ENCODE results near the gene SHC2. TPM values are rescaled to one million over a fixed set of nuclear protein-coding genes. Genes with fewer than 3 reads are reported as not detected.
A peak's percentile ranks its signal among the peaks of the same experiment; 100 is the strongest.

The SHC2 gene
- polyA plus RNA-seq, 1 of the 3 experiments (the other 2 are of a cell fraction) = 0.64 TPM

DNA sequence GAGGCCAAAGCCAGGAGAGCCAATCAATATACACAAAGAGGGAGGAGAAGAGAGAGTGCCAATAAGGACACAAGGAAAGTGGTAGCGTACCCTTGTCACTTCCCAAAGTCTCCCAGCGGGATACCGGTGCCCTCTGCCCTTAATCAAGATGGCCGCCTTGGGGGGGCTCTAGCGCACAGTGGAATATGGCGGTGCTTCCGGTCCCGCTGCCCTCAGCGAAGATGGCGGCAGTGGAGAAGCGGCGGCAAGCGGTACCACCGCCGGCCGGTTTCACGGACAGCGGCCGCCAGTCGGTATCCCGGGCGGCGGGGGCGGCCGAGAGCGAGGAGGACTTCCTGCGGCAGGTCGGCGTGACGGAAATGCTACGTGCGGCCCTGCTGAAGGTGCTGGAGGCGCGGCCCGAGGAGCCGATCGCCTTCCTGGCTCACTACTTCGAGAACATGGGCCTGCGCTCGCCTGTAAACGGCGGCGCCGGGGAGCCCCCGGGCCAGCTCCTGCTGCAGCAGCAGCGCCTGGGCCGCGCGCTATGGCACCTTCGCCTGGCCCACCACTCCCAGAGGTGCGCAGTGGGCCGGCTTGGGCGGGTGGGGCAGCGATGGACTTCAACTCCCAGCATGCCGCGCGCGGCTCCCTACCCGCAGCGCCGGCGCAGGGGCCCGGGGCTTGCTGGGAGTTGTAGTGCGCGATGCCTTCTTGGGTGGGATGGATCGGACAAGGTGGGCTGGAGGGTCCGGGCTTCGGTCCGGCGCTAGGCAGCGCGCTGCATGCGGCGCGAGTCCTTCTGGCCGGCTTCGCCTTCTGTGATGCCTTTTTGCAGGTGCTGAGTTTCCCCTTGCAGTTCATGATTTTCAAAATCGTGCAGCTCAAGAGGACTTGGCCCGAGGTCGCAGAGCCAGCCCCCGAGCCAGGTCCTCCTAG is 46.7 kb upstream of the SHC2 start, which contains the start of gene TPGS1 (continued):
- TF ChIP-seq SIN3A (IDR thresholded peaks at IDR 0.05; ENCODE audit: borderline replicate concordance, low read depth, low read length) (no peak), SMC3 (IDR thresholded peaks at IDR 0.05; ENCODE audit: low read depth, low read length) (no peak), ZBTB33 (IDR thresholded peaks at IDR 0.05; ENCODE audit: borderline replicate concordance, low read depth) (no peak), CTCF (IDR thresholded peaks at IDR 0.05) (no peak), JUND (IDR thresholded peaks at IDR 0.05) (no peak), YY1 (IDR thresholded peaks at IDR 0.05; ENCODE audit: low read depth) (peak; percentile 100), RFX5 (IDR thresholded peaks at IDR 0.05; ENCODE audit: low read length) (peak; percentile 47; the same call in 1 of the 2 replicates), GATA2 (CRISPR knock-in tag; IDR thresholded peaks at IDR 0.05) (no peak), TCF12 (IDR thresholded peaks at IDR 0.05) (no peak), RAD21 (IDR thresholded peaks at IDR 0.05; ENCODE audit: low read length) (no peak)

- ChIA-PET POLR2A (interaction anchor here (1.0 to 1.1 kb wide), 3 partner anchors 18 to 68 kb away, joined by 4 to 11 read pairs (median 7); partner anchors contain the start of gene CDC34), CTCF (interaction anchor here (0.6 to 3.8 kb wide), 25 partner anchors 9 to 240 kb away, joined by 3 to 33 read pairs (median 5); partner anchors contain the start of genes CDC34, MADCAM1, MIER2 and SHC2)
- 15% methylated on average over 20 of the region's 48 CpGs for WGBS (ENCODE audit: low lambda C conversion rate)
- H3K36me3 ChIP-seq (replicated peaks in 1 of 2; ENCODE audit: control insufficient read depth in 1 of 2, insufficient read depth in 2 of 2, low read length in 1 of 2) = peaks cover 0 to 5% of the 10 kb centered on the region in 2 experiments
- H4K20me1 ChIP-seq (ENCODE audit: insufficient read depth) = peaks cover 5% of the 10 kb centered on the region; the same call in 1 of the 2 replicates
- peak; percentile 97 for DNase-seq
- H3K79me2 ChIP-seq (ENCODE audit: insufficient read depth) = peaks cover 16% of the 10 kb centered on the region
- H3K27me3 ChIP-seq (ENCODE audit: insufficient read depth) = no peaks in the 10 kb centered on the region
- peak overlapping the region; percentile 95 for H2AFZ ChIP-seq (ENCODE audit: low read depth)
- no peaks in the 10 kb centered on the region for H3K9me2 ChIP-seq
- peaks cover 5% of the 10 kb centered on the region for H3F3A ChIP-seq (replicated peaks; ENCODE audit: insufficient read depth)
- H3K9me3 ChIP-seq = no peaks in the 10 kb centered on the region
- H3K9ac ChIP-seq = peak overlapping the region; percentile 97
- peak overlapping the region; percentile 96 to 98 for H3K4me3 ChIP-seq (ENCODE audit: low read depth in 2 of 2, low read length in 1 of 2)
- peak overlapping the region; percentile 97 for H3K4me2 ChIP-seq
- peaks cover 3 to 13% of the 10 kb centered on the region in 2 experiments; a peak in 1 of 4 replicates for H3K4me1 ChIP-seq (ENCODE audit: control insufficient read depth in 1 of 2, insufficient read depth in 2 of 2, low read depth in 1 of 2, low read length in 1 of 2)
- peak overlapping the region; percentile 76 to 93 for H3K27ac ChIP-seq (ENCODE audit: low read depth in 2 of 2, low read length in 1 of 2)
- TF ChIP-seq YY1 (IDR thresholded peaks at IDR 0.05; ENCODE audit: low read depth) (no peak), GATA2 (CRISPR knock-in tag; IDR thresholded peaks at IDR 0.05) (no peak), MAX (IDR thresholded peaks at IDR 0.05; ENCODE audit: low read depth) (peak; percentile 83), USF2 (IDR thresholded peaks at IDR 0.05; ENCODE audit: borderline replicate concordance, low read depth, low read length) (no peak), TAF1 (IDR thresholded peaks at IDR 0.05; ENCODE audit: borderline replicate concordance, low read depth, low read length) (peak; percentile 73; the same call in 1 of the 2 replicates), RFX5 (IDR thresholded peaks at IDR 0.05; ENCODE audit: low read length) (no peak), RCOR1 (IDR thresholded peaks at IDR 0.05; ENCODE audit: low read length) (no peak; the same call in 1 of the 2 replicates), FOXM1 (IDR thresholded peaks at IDR 0.05; ENCODE audit: low read depth) (no peak), ELF1 (IDR thresholded peaks at IDR 0.05) (no peak), TCF12 (IDR thresholded peaks at IDR 0.05) (no peak), IRF3 (IDR thresholded peaks at IDR 0.05; ENCODE audit: low read depth, low read length) (no peak), RAD21 (IDR thresholded peaks at IDR 0.05; ENCODE audit: low read length) (peak; percentile 62)
These were observed 45.8 kb upstream of the SHC2 start for GRCh38 chr19:506404-507285.
